NCI-H2196 (cell line): ENCODE data around the gene SLC16A2.
A peak's percentile ranks its signal among the peaks of the same experiment; 100 is the strongest.

Experiments
- DNase-seq: peaks from one replicate; lab custom pipeline; 2025; ENCODE audit not compliant: unreplicated experiment; lab: John Stamatoyannopoulos, UW

SLC16A2 gene

GRCh38 chrX:74535086-74535407 lies 113.8 kb downstream of the SLC16A2 start:
- no peak for DNase-seq

GRCh38 chrX:74535408-74536151 lies 114.3 kb downstream of the SLC16A2 start:
- peak; percentile 38 for DNase-seq

- peak; percentile 75 for DNase-seq
Observed at GRCh38 chrX:74536152-74536831, 115.0 kb downstream of the SLC16A2 start.

GRCh38 chrX:74536832-74537371 lies 115.6 kb downstream of the SLC16A2 start:
- DNase-seq, result peak; percentile 52

GRCh38 chrX:74540635-74541249 lies 119.4 kb downstream of the SLC16A2 start:
- no peak for DNase-seq

- no peak for DNase-seq
Observed at GRCh38 chrX:74545880-74546523, 124.7 kb downstream of the SLC16A2 start.

- no peak for DNase-seq
Observed at GRCh38 chrX:74546984-74547383, 125.7 kb downstream of the SLC16A2 start.

GRCh38 chrX:74550295-74550802 lies 129.1 kb downstream of the SLC16A2 start:
- peak; percentile 52 for DNase-seq

GRCh38 chrX:74551934-74552333 lies 130.6 kb downstream of the SLC16A2 start:
- no peak for DNase-seq

- DNase-seq, result no peak
Observed at GRCh38 chrX:74557378-74557777, 136.1 kb downstream of the SLC16A2 start.

GRCh38 chrX:74578137-74578536 lies 156.8 kb downstream of the SLC16A2 start:
- no peak for DNase-seq

- no peak for DNase-seq
Observed at GRCh38 chrX:74579597-74580198, 158.4 kb downstream of the SLC16A2 start.
